Immature natural killer cell (primary cell): ENCODE data around the gene STOM. TPM values are rescaled to one million over a fixed set of nuclear protein-coding genes. Genes with fewer than 3 reads are reported as not detected.
"Not testable (repeated sequence)": the region's sequence is repeated elsewhere in the genome, so short reads cannot be mapped to it uniquely, and the experiment has no call there.

ENCODE experiments used
- DNase-seq, 3 donors: peaks; one replicate each; pipeline ENCODE4 v3.0.0; 2022; ENCODE audit warnings: mixed read lengths in 1 of 3
- H3K27ac Mint-ChIP-seq, 6 donors: one replicate each; pipeline ENCODE4 v1.8.0; 2020; ENCODE audit warnings: mixed read lengths in 6 of 6, mild to moderate bottlenecking in 5 of 6, inconsistent platforms in 4 of 6, moderate library complexity in 3 of 6
- H3K27me3 Mint-ChIP-seq, 3 donors: one replicate each; pipeline ENCODE4 v1.8.0; 2020 to 2021; ENCODE audit warnings: low read depth in 3 of 3, mild to moderate bottlenecking in 3 of 3, mixed read lengths in 3 of 3, moderate library complexity in 3 of 3, inconsistent platforms in 1 of 3
- H3K36me3 Mint-ChIP-seq, 3 donors: one replicate each; pipeline ENCODE4 v1.8.0; 2020; ENCODE audit warnings: mixed read lengths in 3 of 3, inconsistent platforms in 2 of 3, mild to moderate bottlenecking in 2 of 3
- H3K4me1 Mint-ChIP-seq, 2 donors: one replicate each; pipeline ENCODE4 v1.8.0; 2020; ENCODE audit warnings: inconsistent platforms in 2 of 2, mild to moderate bottlenecking in 2 of 2, mixed read lengths in 2 of 2, moderate library complexity in 1 of 2
- H3K4me3 Mint-ChIP-seq, 5 donors: one replicate each; pipeline ENCODE4 v1.8.0; 2020; ENCODE audit warnings: mild to moderate bottlenecking in 5 of 5, mixed read lengths in 5 of 5, inconsistent platforms in 3 of 5, moderate library complexity in 3 of 5
- H3K9me3 Mint-ChIP-seq, 6 donors: one replicate each; pipeline ENCODE4 v1.8.0; 2020; ENCODE audit warnings: mild to moderate bottlenecking in 6 of 6, mixed read lengths in 6 of 6, inconsistent platforms in 4 of 6, moderate library complexity in 3 of 6
- polyA plus RNA-seq, 3 donors: library from polyadenylated mRNA; unstranded; fragments of 300-500 nt; fragmentation: Illumina TruSeq; gene quantifications; one replicate each; pipeline ENCODE4 v1.2.3, GENCODE V29; 2021

Gene STOM
- polyA plus RNA-seq, 3 donors from 2014 or later = 472 to 632 (median 495) TPM

GRCh38 chr9:121296213-121297127, 73.6 kb downstream of the STOM start:
- no peak for DNase-seq
- no peak overlapping the region for H3K27ac Mint-ChIP-seq
- peaks cover 22 to 32% of the 10 kb centered on the region in 2 donors for H3K4me1 Mint-ChIP-seq
- no peak overlapping the region for H3K4me3 Mint-ChIP-seq
- no peaks in the 10 kb centered on the region for H3K9me3 Mint-ChIP-seq
- peaks cover 4 to 6% (median 6%) of the 10 kb centered on the region in 3 donors for H3K36me3 Mint-ChIP-seq
- peaks cover 0 to 3% (median 2%) of the 10 kb centered on the region in 3 donors for H3K27me3 Mint-ChIP-seq

- Mint-ChIP-seq H3K27me3 (peaks cover 0 to 3% (median 2%) of the 10 kb centered on the region in 3 donors), H3K27ac (no peak overlapping the region), H3K4me1 (peaks cover 22 to 31% of the 10 kb centered on the region in 2 donors), H3K9me3 (no peaks in the 10 kb centered on the region), H3K36me3 (peaks cover 4 to 6% (median 6%) of the 10 kb centered on the region in 3 donors), H3K4me3 (no peak overlapping the region)
- no peak for DNase-seq
Observed at GRCh38 chr9:121295662-121296191, 74.3 kb downstream of the STOM start.

- Mint-ChIP-seq H3K36me3 (peaks cover 1 to 6% (median 3%) of the 10 kb centered on the region in 3 donors), H3K27ac (no peak overlapping the region), H3K9me3 (no peaks in the 10 kb centered on the region), H3K4me3 (no peak overlapping the region), H3K27me3 (peaks cover 0 to 2% (median 0%) of the 10 kb centered on the region in 3 donors), H3K4me1 (peaks cover 16 to 24% of the 10 kb centered on the region in 2 donors)
- DNase-seq = no peak
Observed at GRCh38 chr9:121294866-121295661, 75.0 kb downstream of the STOM start.

- DNase-seq = no peak
- Mint-ChIP-seq H3K36me3 (peaks cover 0 to 7% (median 6%) of the 10 kb centered on the region in 3 donors), H3K4me1 (peaks cover 14 to 19% of the 10 kb centered on the region in 2 donors), H3K4me3 (no peak overlapping the region), H3K27ac (no peak overlapping the region), H3K9me3 (no peaks in the 10 kb centered on the region), H3K27me3 (peaks cover 0 to 2% (median 0%) of the 10 kb centered on the region in 3 donors)
Observed at GRCh38 chr9:121294151-121294743, 75.8 kb downstream of the STOM start.

GRCh38 chr9:121292801-121293241, 77.2 kb downstream of the STOM start:
- H3K4me3 Mint-ChIP-seq = no peak overlapping the region
- H3K27ac Mint-ChIP-seq = no peak overlapping the region
- peaks cover 9 to 14% of the 10 kb centered on the region in 2 donors for H3K4me1 Mint-ChIP-seq
- DNase-seq = no peak
- no peaks in the 10 kb centered on the region for H3K9me3 Mint-ChIP-seq
- H3K27me3 Mint-ChIP-seq = peaks cover 0 to 2% (median 0%) of the 10 kb centered on the region in 3 donors
- peaks cover 0 to 14% (median 6%) of the 10 kb centered on the region in 3 donors for H3K36me3 Mint-ChIP-seq

GRCh38 chr9:121292051-121292450, 78.0 kb downstream of the STOM start:
- no peak overlapping the region for H3K27ac Mint-ChIP-seq
- peaks cover 13 to 17% of the 10 kb centered on the region in 2 donors for H3K4me1 Mint-ChIP-seq
- H3K27me3 Mint-ChIP-seq = peaks cover 0 to 2% (median 0%) of the 10 kb centered on the region in 3 donors
- H3K9me3 Mint-ChIP-seq = no peaks in the 10 kb centered on the region
- DNase-seq = no peak
- peaks cover 0 to 14% (median 6%) of the 10 kb centered on the region in 3 donors for H3K36me3 Mint-ChIP-seq
- H3K4me3 Mint-ChIP-seq = no peak overlapping the region

GRCh38 chr9:121291536-121291935, 78.5 kb downstream of the STOM start:
- not testable (repeated sequence) for H3K27me3 Mint-ChIP-seq, H3K9me3 Mint-ChIP-seq, H3K27ac Mint-ChIP-seq, DNase-seq, H3K4me3 Mint-ChIP-seq
- Mint-ChIP-seq H3K4me1 (peaks cover 16 to 21% of the 10 kb centered on the region in 2 donors), H3K36me3 (peaks cover 2 to 14% (median 6%) of the 10 kb centered on the region in 3 donors)

- peaks cover 3 to 14% (median 4%) of the 10 kb centered on the region in 3 donors for H3K36me3 Mint-ChIP-seq
- peak overlapping the region in 2 of 6 donors; percentile 34 to 62 for H3K27ac Mint-ChIP-seq
- H3K4me1 Mint-ChIP-seq = peaks cover 27 to 35% of the 10 kb centered on the region in 2 donors
- H3K9me3 Mint-ChIP-seq = no peaks in the 10 kb centered on the region
- H3K4me3 Mint-ChIP-seq = no peak overlapping the region
- peaks cover 0 to 2% (median 0%) of the 10 kb centered on the region in 3 donors for H3K27me3 Mint-ChIP-seq
- DNase-seq = no peak
Observed at GRCh38 chr9:121289772-121290370, 80.2 kb downstream of the STOM start.

- no peak overlapping the region for H3K4me3 Mint-ChIP-seq
- peaks cover 3 to 16% (median 4%) of the 10 kb centered on the region in 3 donors for H3K36me3 Mint-ChIP-seq
- no peaks in the 10 kb centered on the region for H3K27me3 Mint-ChIP-seq
- peak overlapping the region in 1 of 6 donors; percentile 62 for H3K27ac Mint-ChIP-seq
- no peak for DNase-seq
- H3K4me1 Mint-ChIP-seq = peaks cover 31 to 42% of the 10 kb centered on the region in 2 donors
- no peaks in the 10 kb centered on the region for H3K9me3 Mint-ChIP-seq
Observed at GRCh38 chr9:121289026-121289771, 80.9 kb downstream of the STOM start.

Other genes with a start within 250 kb of the STOM start
- gene RAB14, start 168.4 kb downstream of the STOM start, polyA plus RNA-seq = 10 to 100 TPM; 28.2 to 44.9 (median 36.0) TPM
- gene GSN, start 102.1 kb downstream of the STOM start, polyA plus RNA-seq = 100 to 1,000 TPM; 199 to 325 (median 226) TPM
- gene GGTA1, start 129.6 kb upstream of the STOM start, polyA plus RNA-seq = 1 to 10 TPM in 1 of 3 donors, under 1 TPM in 1, not detected in 1; 0.26 to 1.3 TPM